H9 (cell line): Measurements from ENCODE around the gene NRXN3. TPM values are rescaled to one million over a fixed set of nuclear protein-coding genes. Genes with fewer than 3 reads are reported as not detected.

Source experiments
- DNase-seq: peaks from one replicate; pipeline ENCODE4 v3.0.0-alpha.2; 2017
- H2AFZ ChIP-seq: one replicate; pipeline ENCODE4 v1.6.1; 2013; ENCODE audit warnings: mild to moderate bottlenecking, low read length, control low read depth, moderate library complexity
- H2AK5ac ChIP-seq: 2 replicates; pipeline ENCODE4 v1.6.1; 2013; ENCODE audit warnings: low read length, control low read depth, mixed read lengths; ENCODE audit not compliant: insufficient read length
- H2BK120ac ChIP-seq: one replicate; pipeline ENCODE4 v1.6.1; 2013; ENCODE audit warnings: low read depth, mild to moderate bottlenecking, low read length, control low read depth, inconsistent platforms; ENCODE audit not compliant: poor library complexity, severe bottlenecking
- H2BK12ac ChIP-seq: 2 replicates; pipeline ENCODE4 v1.6.1; 2013; ENCODE audit warnings: low read length, control low read depth, mixed read lengths, low read depth; ENCODE audit not compliant: insufficient read length
- H2BK15ac ChIP-seq: 2 replicates; pipeline ENCODE4 v1.6.1; 2013; ENCODE audit warnings: low read depth, low read length, control low read depth
- H2BK20ac ChIP-seq: one replicate; pipeline ENCODE4 v1.6.1; 2013; ENCODE audit warnings: low read depth, mild to moderate bottlenecking, low read length, control low read depth, inconsistent platforms; ENCODE audit not compliant: poor library complexity, severe bottlenecking
- H2BK5ac ChIP-seq: 2 replicates; pipeline ENCODE4 v1.6.1; 2013; ENCODE audit warnings: low read length, control low read depth, mixed read lengths; ENCODE audit not compliant: insufficient read length
- H3K14ac ChIP-seq: 2 replicates; pipeline ENCODE4 v1.6.1; 2013; ENCODE audit warnings: low read length, control low read depth; ENCODE audit not compliant: insufficient read depth
- H3K18ac ChIP-seq: 2 replicates; pipeline ENCODE4 v1.6.1; 2013; ENCODE audit warnings: low read depth, mild to moderate bottlenecking, mixed read lengths, low read length, control low read depth; ENCODE audit not compliant: insufficient read length
- H3K23ac ChIP-seq: 2 replicates; pipeline ENCODE4 v1.6.1; 2013; ENCODE audit warnings: low read length, control low read depth, mixed read lengths, low read depth; ENCODE audit not compliant: insufficient read length
- H3K23me2 ChIP-seq: 2 replicates; pipeline ENCODE4 v1.6.1; 2013; ENCODE audit warnings: low read depth, mild to moderate bottlenecking, mixed read lengths, low read length, control low read depth; ENCODE audit not compliant: insufficient read length, poor library complexity, severe bottlenecking
- H3K27ac ChIP-seq: 2 replicates; pipeline ENCODE4 v1.5.1; 2013; ENCODE audit warnings: low read length, control low read depth, mixed read lengths, low read depth; ENCODE audit not compliant: insufficient read length
- H3K27me3 ChIP-seq: 2 replicates; pipeline ENCODE4 v1.6.1; 2013; ENCODE audit warnings: low read length, control low read depth, inconsistent platforms; ENCODE audit not compliant: insufficient read depth
- H3K4ac ChIP-seq: 2 replicates; pipeline ENCODE4 v1.6.1; 2013; ENCODE audit warnings: low read depth, mild to moderate bottlenecking, control low read depth, inconsistent platforms, low read length, moderate library complexity
- H3K4me1 ChIP-seq: 2 replicates; pipeline ENCODE4 v1.6.1; 2013; ENCODE audit warnings: low read length, control low read depth, inconsistent platforms; ENCODE audit not compliant: insufficient read depth
- H3K4me2 ChIP-seq: 2 replicates; pipeline ENCODE4 v1.6.1; 2013; ENCODE audit warnings: low read length, control low read depth, mixed read lengths; ENCODE audit not compliant: insufficient read length, insufficient read depth
- H3K56ac ChIP-seq: 2 replicates; pipeline ENCODE4 v1.6.1; 2013; ENCODE audit warnings: low read depth, mild to moderate bottlenecking, mixed read lengths, low read length, control low read depth; ENCODE audit not compliant: insufficient read length
- H3K79me1 ChIP-seq: 2 replicates; pipeline ENCODE4 v1.6.1; 2013; ENCODE audit warnings: low read depth, mild to moderate bottlenecking, moderate library complexity, low read length, control low read depth, inconsistent platforms; ENCODE audit not compliant: insufficient read depth, poor library complexity, severe bottlenecking
- H3K79me2 ChIP-seq: 2 replicates; pipeline ENCODE4 v1.6.1; 2013; ENCODE audit warnings: low read length, control low read depth, inconsistent platforms; ENCODE audit not compliant: insufficient read depth
- H3K9ac ChIP-seq: 2 replicates; pipeline ENCODE4 v1.6.1; 2013; ENCODE audit warnings: low read length, control low read depth, mixed read lengths; ENCODE audit not compliant: insufficient read length; ENCODE audit errors: extremely low read depth
- H3K9me3 ChIP-seq: one replicate; pipeline ENCODE4 v1.6.1; 2013; ENCODE audit warnings: low read depth, low read length, inconsistent platforms; ENCODE audit not compliant: control insufficient read depth
- H3T11ph ChIP-seq: one replicate; pipeline ENCODE4 v1.6.1; 2013; ENCODE audit warnings: mild to moderate bottlenecking, low read length, control low read depth, inconsistent platforms
- H4K20me1 ChIP-seq: one replicate; pipeline ENCODE4 v1.6.1; 2013; ENCODE audit not compliant: control insufficient read depth, insufficient read length, insufficient read depth
- H4K5ac ChIP-seq: 2 replicates; pipeline ENCODE4 v1.6.1; 2013; ENCODE audit warnings: low read depth, mild to moderate bottlenecking, mixed read lengths, low read length, control low read depth; ENCODE audit not compliant: insufficient read length
- H4K8ac ChIP-seq: replicated peaks from 2 replicates; pipeline ENCODE4 v1.6.1; 2013; ENCODE audit warnings: low read length, control low read depth, mixed read lengths, low read depth; ENCODE audit not compliant: insufficient read length
- H4K91ac ChIP-seq: 2 replicates; pipeline ENCODE4 v1.6.1; 2013; ENCODE audit warnings: low read depth, mild to moderate bottlenecking, moderate library complexity, mixed read lengths, low read length, control low read depth; ENCODE audit not compliant: insufficient read length
- H3K27ac Mint-ChIP-seq, 3 experiments: 2 replicates in 2 of 3; 3 replicates in 1 of 3; pipeline ENCODE4 v1.8.0; 2020 to 2021; ENCODE audit warnings: mixed read lengths in 3 of 3, mild to moderate bottlenecking in 1 of 3, moderate library complexity in 1 of 3
- H3K27me3 Mint-ChIP-seq: 2 replicates; pipeline ENCODE4 v1.8.0; 2021; ENCODE audit warnings: low read depth, mild to moderate bottlenecking, moderate library complexity, mixed read lengths
- H3K36me3 Mint-ChIP-seq, 3 experiments: 2 replicates in 2 of 3; 3 replicates in 1 of 3; pipeline ENCODE4 v1.8.0; 2020 to 2021; ENCODE audit warnings: low read depth in 3 of 3, mixed read lengths in 3 of 3; ENCODE audit not compliant: insufficient read depth in 1 of 3
- H3K4me1 Mint-ChIP-seq, 2 experiments: 2 replicates each; pipeline ENCODE4 v1.8.0; 2020; ENCODE audit warnings: mixed read lengths in 2 of 2
- H3K4me3 Mint-ChIP-seq, 2 experiments: 2 replicates in 1 of 2; 3 replicates in 1 of 2; pipeline ENCODE4 v1.8.0; 2020 to 2021; ENCODE audit warnings: mild to moderate bottlenecking in 2 of 2, mixed read lengths in 2 of 2, moderate library complexity in 1 of 2
- H3K9me3 Mint-ChIP-seq, 2 experiments: 2 replicates in 1 of 2; 3 replicates in 1 of 2; pipeline ENCODE4 v1.8.0; 2020; ENCODE audit warnings: mild to moderate bottlenecking in 2 of 2, mixed read lengths in 2 of 2, moderate library complexity in 1 of 2
- CTCF ChIP-seq: fragments of 200-600 bp; sonication (generic); conservative IDR thresholded peaks from 3 replicates; pipeline ENCODE4 v1.8.0; 2021; ENCODE audit warnings: antibody characterized with exemption, mild to moderate bottlenecking
- WGBS: extraction: QIAGEN DNeasy Blood & Tissue Kit; methylation state at CpG from one replicate; pipeline ENCODE4 v1.1.7; 2013; ENCODE audit warnings: missing lambda C conversion rate, low lambda C conversion rate, mixed read lengths; ENCODE audit not compliant: insufficient read length; ENCODE audit errors: extremely low coverage; 5-methylcytosine and 5-hydroxymethylcytosine counted together
- total RNA-seq: library from RNA; stranded (reverse); gene quantifications from 2 replicates; pipeline ENCODE4 v1.2.1, GENCODE V29; 2021

The NRXN3 gene
- total RNA-seq, 1 experiment from 2014 or later: 1.8 TPM

- Histone ChIP-seq H2BK120ac (no peak overlapping the region), H3K79me1 (no peaks in the 10 kb centered on the region), H3K9ac (no peak overlapping the region), H3K23ac (no peak overlapping the region), H4K5ac (no peak overlapping the region), H2BK5ac (no peak overlapping the region), H3K79me2 (no peaks in the 10 kb centered on the region), H2AFZ (no peak overlapping the region), H3K27me3 (no peaks in the 10 kb centered on the region), H4K8ac (no peak overlapping the region), H3K9me3 (no peaks in the 10 kb centered on the region), H4K91ac (no peak overlapping the region), H4K20me1 (no peaks in the 10 kb centered on the region), H3K56ac (no peak overlapping the region), H3K4me2 (no peak overlapping the region), H2AK5ac (no peak overlapping the region), H2BK20ac (no peak overlapping the region), H3K4ac (no peak overlapping the region), H2BK15ac (no peak overlapping the region), H3K4me1 (no peaks in the 10 kb centered on the region), H3T11ph (no peak overlapping the region), H3K14ac (no peak overlapping the region), H3K18ac (no peak overlapping the region), H3K27ac (no peak overlapping the region), H3K23me2 (no peaks in the 10 kb centered on the region), H2BK12ac (no peak overlapping the region)
- no CpG with 5 or more reads among the region's 3 CpGs for WGBS
- H3K9me3 Mint-ChIP-seq: peaks cover 0 to 3% of the 10 kb centered on the region in 2 experiments; a peak in 2 of 5 replicates
- H3K4me3 Mint-ChIP-seq: no peak overlapping the region
- DNase-seq: no peak
- no peak for TF ChIP-seq CTCF
- H3K27me3 Mint-ChIP-seq: peaks cover 3% of the 10 kb centered on the region
- no peak overlapping the region for H3K27ac Mint-ChIP-seq
- no peaks in the 10 kb centered on the region; a peak in 1 of 7 replicates for H3K36me3 Mint-ChIP-seq
- H3K4me1 Mint-ChIP-seq: peaks cover under 1 to 4% of the 10 kb centered on the region in 2 experiments; a peak in 2 of 4 replicates
These were observed 1084.0 kb downstream of the NRXN3 start for GRCh38 chr14:79254069-79254775.
